ENCODE data around the gene MAOA. TPM values are rescaled to one million over a fixed set of nuclear protein-coding genes. Genes with fewer than 3 reads are reported as not detected.

MAOA gene
- total RNA-seq, 2 donors from 2014 or later: 47.1 to 118 TPM

DNA sequence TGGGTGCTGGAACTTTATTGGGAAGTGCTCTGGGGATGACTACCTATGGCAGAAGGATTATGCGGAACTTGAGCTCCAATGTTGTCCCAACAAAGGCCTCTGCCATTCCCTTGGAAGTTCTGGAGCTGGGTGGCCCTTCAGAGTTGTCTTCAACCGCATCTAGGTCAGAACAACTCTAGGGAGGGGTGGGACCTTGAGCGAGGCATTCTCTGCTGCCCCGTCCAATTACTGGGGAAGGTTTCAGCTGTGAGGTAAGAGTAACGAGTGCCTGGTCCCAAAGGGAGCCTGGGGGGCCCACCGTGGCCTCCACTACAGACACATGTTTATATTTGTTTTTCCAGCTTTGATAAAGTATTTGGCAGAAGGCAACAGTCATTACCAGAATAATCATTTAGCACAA, 79.4 kb downstream of the MAOA start:
- no peak overlapping the region for H3K4me3 ChIP-seq
- TF ChIP-seq POLR2A (IDR thresholded peaks at IDR 0.05): no peak
- TF ChIP-seq, protein P1, sequence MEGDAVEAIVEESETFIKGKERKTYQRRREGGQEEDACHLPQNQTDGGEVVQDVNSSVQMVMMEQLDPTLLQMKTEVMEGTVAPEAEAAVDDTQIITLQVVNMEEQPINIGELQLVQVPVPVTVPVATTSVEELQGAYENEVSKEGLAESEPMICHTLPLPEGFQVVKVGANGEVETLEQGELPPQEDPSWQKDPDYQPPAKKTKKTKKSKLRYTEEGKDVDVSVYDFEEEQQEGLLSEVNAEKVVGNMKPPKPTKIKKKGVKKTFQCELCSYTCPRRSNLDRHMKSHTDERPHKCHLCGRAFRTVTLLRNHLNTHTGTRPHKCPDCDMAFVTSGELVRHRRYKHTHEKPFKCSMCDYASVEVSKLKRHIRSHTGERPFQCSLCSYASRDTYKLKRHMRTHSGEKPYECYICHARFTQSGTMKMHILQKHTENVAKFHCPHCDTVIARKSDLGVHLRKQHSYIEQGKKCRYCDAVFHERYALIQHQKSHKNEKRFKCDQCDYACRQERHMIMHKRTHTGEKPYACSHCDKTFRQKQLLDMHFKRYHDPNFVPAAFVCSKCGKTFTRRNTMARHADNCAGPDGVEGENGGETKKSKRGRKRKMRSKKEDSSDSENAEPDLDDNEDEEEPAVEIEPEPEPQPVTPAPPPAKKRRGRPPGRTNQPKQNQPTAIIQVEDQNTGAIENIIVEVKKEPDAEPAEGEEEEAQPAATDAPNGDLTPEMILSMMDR (IDR thresholded peaks at IDR 0.05): no peak
- no peaks in the 10 kb centered on the region for H3K27me3 ChIP-seq
- ATAC-seq: no peak
- 50 to 69% methylated on average over 2 to 5 of the region's 6 CpGs for WGBS, 2 donors
- H3K27ac ChIP-seq: no peak overlapping the region
- H3K36me3 ChIP-seq (replicated peaks in 1 of 2; ENCODE audit: insufficient read depth in 1 of 2, low read depth in 2 of 2): no peaks in the 10 kb centered on the region
- intact Hi-C loops (cut with DNase I): no loop called here
- peaks cover 3% of the 10 kb centered on the region for H3K4me1 ChIP-seq
- no peak for DNase-seq
- no peaks in the 10 kb centered on the region for H3K9me3 ChIP-seq

GRCh38 chrX:43735957-43736356, 79.9 kb downstream of the MAOA start:
- Histone ChIP-seq H3K4me3 (no peak overlapping the region), H3K27me3 (no peaks in the 10 kb centered on the region), H3K27ac (no peak overlapping the region), H3K36me3 (replicated peaks in 1 of 2; ENCODE audit: insufficient read depth in 1 of 2, low read depth in 2 of 2) (no peaks in the 10 kb centered on the region), H3K4me1 (peaks cover 3% of the 10 kb centered on the region), H3K9me3 (no peaks in the 10 kb centered on the region)
- ATAC-seq (no peak), DNase-seq (no peak)
- WGBS, 2 donors: 54 to 56% methylated on average over 3 of the region's 3 CpGs
- no peak for TF ChIP-seq POLR2A (IDR thresholded peaks at IDR 0.05)
- TF ChIP-seq, protein P1 (IDR thresholded peaks at IDR 0.05): no peak
- intact Hi-C loops (cut with DNase I): no loop called here

DNA sequence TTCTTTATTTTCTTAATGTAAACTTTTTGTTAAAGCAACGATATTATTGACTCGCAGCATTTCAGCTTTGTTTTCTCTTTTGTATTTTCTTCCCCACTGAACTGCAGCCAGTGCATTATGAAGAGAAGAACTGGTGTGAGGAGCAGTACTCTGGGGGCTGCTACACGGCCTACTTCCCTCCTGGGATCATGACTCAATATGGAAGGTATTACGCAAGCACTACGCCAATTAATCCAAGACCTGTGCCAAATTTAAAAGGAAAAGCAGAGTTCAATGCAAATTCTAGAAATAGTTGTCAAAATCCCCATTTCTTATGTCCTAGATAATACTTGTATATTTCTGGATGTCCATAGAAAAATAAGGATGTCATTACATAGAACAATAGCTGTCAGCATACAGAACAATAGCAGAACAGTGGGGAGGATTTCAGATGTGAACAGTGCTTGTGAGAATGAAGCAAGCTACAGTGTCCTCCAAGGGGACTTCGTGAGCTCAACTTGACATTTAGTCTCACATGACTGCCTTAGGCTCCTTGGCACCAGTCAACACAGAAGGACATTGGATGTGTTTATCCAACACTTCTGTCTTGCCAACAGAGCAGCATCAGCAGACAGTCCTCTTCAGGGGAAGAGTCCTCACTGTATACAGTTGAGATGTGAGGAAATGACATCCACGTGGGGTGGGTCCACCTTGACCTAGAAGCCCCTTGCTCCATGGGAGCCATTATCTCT, 85.9 kb downstream of the MAOA start:
- H3K27ac ChIP-seq: peak overlapping the region in 1 of 4 donors; percentile 32
- peaks cover 29% of the 10 kb centered on the region for H3K4me1 ChIP-seq
- intact Hi-C loops (cut with DNase I): loop anchor here (10.0 kb wide), 1 partner anchor 87 kb away; the partner anchor contains the start of gene MAOA
- ATAC-seq (peak; percentile 24), DNase-seq (peak in 1 of 4 donors; percentile 20)
- TF ChIP-seq, protein P1 (IDR thresholded peaks at IDR 0.05): no peak
- no peak for TF ChIP-seq POLR2A (IDR thresholded peaks at IDR 0.05)
- H3K4me3 ChIP-seq: no peak overlapping the region
- WGBS, 2 donors: 60 to 84% methylated on average over 5 to 7 of the region's 7 CpGs
- no peaks in the 10 kb centered on the region for H3K9me3 ChIP-seq
- no peaks in the 10 kb centered on the region for H3K36me3 ChIP-seq (replicated peaks in 1 of 2; ENCODE audit: insufficient read depth in 1 of 2, low read depth in 2 of 2)
- H3K27me3 ChIP-seq: no peaks in the 10 kb centered on the region

DNA sequence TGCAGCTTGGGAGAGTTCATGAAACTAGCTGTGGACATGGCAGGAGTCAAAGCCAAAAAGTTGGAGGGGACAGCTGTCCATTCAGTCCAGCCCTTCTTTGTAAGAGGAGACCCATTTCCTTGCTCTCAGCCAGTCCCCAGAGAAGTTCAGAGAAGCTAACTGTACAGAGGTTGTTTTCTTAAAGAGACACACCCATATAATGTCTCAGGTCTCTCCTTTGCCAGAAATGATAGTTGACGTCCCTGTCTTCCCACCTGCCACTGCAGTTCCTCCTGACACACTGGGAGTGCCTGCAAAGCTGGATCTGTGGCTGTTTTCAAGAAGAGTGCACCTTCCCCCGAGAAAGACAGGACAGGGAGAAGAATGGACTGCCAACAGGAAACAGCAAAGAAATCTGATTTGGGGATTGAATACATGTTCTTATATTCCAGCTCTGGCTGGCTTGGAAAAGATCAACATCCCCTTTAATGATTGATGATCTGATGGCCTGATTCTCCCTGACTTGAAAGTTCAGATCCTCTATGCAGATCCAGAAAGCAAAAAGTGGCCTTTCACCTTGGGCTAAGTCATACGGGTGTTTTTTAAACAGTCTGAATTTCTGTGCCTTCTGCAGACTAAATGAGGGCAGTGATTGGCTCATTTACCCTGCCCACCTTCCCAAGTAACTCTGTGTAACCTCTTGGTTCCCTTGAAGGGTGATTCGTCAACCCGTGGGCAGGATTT, 87.2 kb downstream of the MAOA start:
- ATAC-seq (no peak), DNase-seq (no peak)
- intact Hi-C loops (cut with DNase I): loop anchor here (10.0 kb wide), 1 partner anchor 88 kb away; the partner anchor contains the start of gene MAOA
- Histone ChIP-seq H3K27ac (no peak overlapping the region), H3K4me1 (peaks cover 29% of the 10 kb centered on the region), H3K9me3 (no peaks in the 10 kb centered on the region), H3K4me3 (no peak overlapping the region), H3K36me3 (replicated peaks in 1 of 2; ENCODE audit: insufficient read depth in 1 of 2, low read depth in 2 of 2) (no peaks in the 10 kb centered on the region), H3K27me3 (no peaks in the 10 kb centered on the region)
- no peak for TF ChIP-seq POLR2A (IDR thresholded peaks at IDR 0.05)
- TF ChIP-seq, protein P1 (IDR thresholded peaks at IDR 0.05): no peak
- 58 to 93% methylated on average over 3 to 4 of the region's 5 CpGs for WGBS, 2 donors
